ENCODE measurements around the gene ITGB8.

DNA sequence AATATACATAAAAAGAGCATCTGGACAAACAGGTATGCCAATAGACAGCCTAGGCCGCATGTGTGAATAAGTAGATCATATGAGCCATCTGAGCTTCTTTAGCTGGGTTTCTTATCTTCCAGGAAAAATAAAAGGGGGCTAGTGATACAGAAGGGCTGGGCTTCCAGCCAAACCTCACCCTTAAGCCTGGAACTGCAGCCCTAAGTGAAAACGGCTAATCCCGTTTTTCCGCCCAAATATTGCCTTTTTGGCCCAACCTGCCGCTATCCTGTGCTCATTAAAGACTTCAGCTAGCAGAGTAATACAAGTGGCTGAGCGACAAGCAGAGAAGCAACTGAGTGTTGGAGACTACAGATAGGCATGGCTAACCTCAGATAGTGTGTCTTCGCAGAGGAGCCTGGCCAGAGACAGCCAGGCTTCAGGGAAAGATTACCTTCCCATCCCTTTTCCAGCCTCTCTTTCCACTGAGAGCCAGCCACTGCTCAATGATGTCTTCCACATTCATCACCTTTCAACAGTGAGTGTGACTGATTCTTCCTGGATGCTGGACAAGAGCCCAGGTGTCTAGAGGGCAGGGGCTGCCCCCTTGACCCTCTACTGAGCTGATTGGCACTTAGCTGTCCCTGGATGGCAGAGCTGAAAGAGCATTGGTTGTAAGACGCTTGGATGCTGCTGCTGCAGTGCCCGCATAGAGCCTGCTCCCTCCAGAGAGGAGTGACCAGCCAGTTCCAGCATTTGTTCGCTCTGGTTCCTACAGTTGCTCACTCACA is 108.9 kb downstream of the ITGB8 start:
- no peak for TF ChIP-seq CTCF (conservative IDR thresholded peaks at IDR 0.05; ENCODE audit: low read depth in 2 of 2)
- TF ChIP-seq STAT1 (IDR thresholded peaks at IDR 0.05; ENCODE audit: unreplicated experiment) = no peak
- no peak for TF ChIP-seq POLR2AphosphoS5 (IDR thresholded peaks at IDR 0.05; ENCODE audit: low read depth)
- no peak for TF ChIP-seq CREB1 (CRISPR knock-in tag; IDR thresholded peaks at IDR 0.05; ENCODE audit: low read depth)

Data from GM23338 (cell line).